Panc1 (cell line): Measurements from ENCODE around the gene CYB5RL. TPM values are rescaled to one million over a fixed set of nuclear protein-coding genes. Genes with fewer than 3 reads are reported as not detected.

ENCODE experiments used
- total RNA-seq: library from RNA; stranded (reverse); gene quantifications from one replicate; pipeline ENCODE4 v1.2.1, GENCODE V29; 2021; ENCODE audit not compliant: unreplicated experiment

CYB5RL gene
- total RNA-seq, 1 experiment from 2014 or later: 19.4 TPM

Other genes with a start within 250 kb of the CYB5RL start
- not detected for gene LDLRAD1, start 181.8 kb downstream of the CYB5RL start, total RNA-seq
- gene TMEM59, start 146.8 kb downstream of the CYB5RL start, total RNA-seq: 174 TPM
- 5.1 TPM for gene TCEANC2, start 146.4 kb downstream of the CYB5RL start, total RNA-seq
- not detected for gene CDCP2, start 47.0 kb downstream of the CYB5RL start, total RNA-seq
- gene MRPL37, start 137 bp upstream of the CYB5RL start, total RNA-seq: 138 TPM
- 22.5 TPM for gene SSBP3, start 206.4 kb upstream of the CYB5RL start, total RNA-seq